Neural cell (in vitro differentiated cells): ENCODE results near the gene ACBD3. TPM values are rescaled to one million over a fixed set of nuclear protein-coding genes. Genes with fewer than 3 reads are reported as not detected.
"Not testable (repeated sequence)": the region's sequence is repeated elsewhere in the genome, so short reads cannot be mapped to it uniquely, and the experiment has no call there.

Experiments
- H2AFZ ChIP-seq: fragments of 200-600, 300-800 bp; sonication (generic), shearing (Covaris generic); 2 replicates; pipeline ENCODE4 v1.6.0; 2014; ENCODE audit warnings: low read depth, mild to moderate bottlenecking, antibody characterized with exemption, low read length, moderate library complexity
- H3F3A ChIP-seq: fragments of 200-600 bp; shearing (Covaris generic); 2 replicates; pipeline ENCODE4 v1.6.1; 2016; ENCODE audit warnings: mild to moderate bottlenecking, moderate library complexity, mixed read lengths, antibody characterized with exemption, low read length; ENCODE audit not compliant: insufficient read depth, poor library complexity, severe bottlenecking
- H3K27ac ChIP-seq: fragments of 200-600, 300-800 bp; sonication (generic), shearing (Covaris generic); 2 replicates; pipeline ENCODE4 v1.5.1; 2014; ENCODE audit warnings: mild to moderate bottlenecking, low read length, moderate library complexity
- H3K27me3 ChIP-seq: fragments of 300-800, 200-600 bp; sonication (generic), shearing (Covaris generic); 2 replicates; pipeline ENCODE4 v1.6.0; 2014; ENCODE audit warnings: mild to moderate bottlenecking, low read depth, low read length, moderate library complexity; ENCODE audit not compliant: insufficient read depth
- H3K36me3 ChIP-seq: fragments of 300-800, 200-600 bp; sonication (generic), shearing (Covaris generic); 2 replicates; pipeline ENCODE4 v1.5.1; 2014; ENCODE audit warnings: mild to moderate bottlenecking, antibody characterized with exemption, low read length, moderate library complexity; ENCODE audit not compliant: insufficient read depth
- H3K4me2 ChIP-seq: fragments of 300-800, 200-600 bp; sonication (generic), shearing (Covaris generic); 2 replicates; pipeline ENCODE4 v1.6.0; 2014; ENCODE audit warnings: mild to moderate bottlenecking, low read length
- H3K4me3 ChIP-seq: fragments of 300-800, 200-600 bp; sonication (generic), shearing (Covaris generic); 2 replicates; pipeline ENCODE4 v1.5.1; 2014; ENCODE audit warnings: mild to moderate bottlenecking, low read length, moderate library complexity
- H3K79me2 ChIP-seq: fragments of 200-600 bp; shearing (Covaris generic); replicated peaks from 2 replicates; pipeline ENCODE4 v1.6.0; 2014; ENCODE audit warnings: mild to moderate bottlenecking, low read length, moderate library complexity; ENCODE audit not compliant: insufficient read depth
- H3K9ac ChIP-seq: fragments of 300-800, 200-600 bp; sonication (generic), shearing (Covaris generic); 2 replicates; pipeline ENCODE4 v1.6.1; 2016; ENCODE audit warnings: mild to moderate bottlenecking, low read length, mixed read lengths
- H3K9me2 ChIP-seq: fragments of 200-600 bp; shearing (Covaris generic); 2 replicates; pipeline ENCODE4 v1.6.1; 2016; ENCODE audit warnings: mild to moderate bottlenecking, low read length, mixed read lengths; ENCODE audit not compliant: insufficient read depth
- H3K9me3 ChIP-seq: fragments of 200-600, 300-800 bp; sonication (generic), shearing (Covaris generic); 2 replicates; pipeline ENCODE4 v1.6.1; 2016; ENCODE audit warnings: mild to moderate bottlenecking, mixed run types, low read length, moderate library complexity, mixed read lengths
- H4K20me1 ChIP-seq: fragments of 200-600 bp; shearing (Covaris generic); 2 replicates; pipeline ENCODE4 v1.6.1; 2016; ENCODE audit warnings: mild to moderate bottlenecking, mixed run types; ENCODE audit not compliant: insufficient read depth
- EP300 ChIP-seq: fragments of 450-650 bp; conservative IDR thresholded peaks from 2 replicates; pipeline ENCODE4 v1.6.1; 2014; ENCODE audit warnings: antibody characterized with exemption, mild to moderate bottlenecking, moderate library complexity; ENCODE audit not compliant: poor library complexity, severe bottlenecking
- EZH2 ChIP-seq: fragments of 200-600, 300-800 bp; shearing (Covaris generic), sonication (generic); IDR thresholded peaks from 2 replicates; pipeline ENCODE4 v1.6.1; 2014; ENCODE audit warnings: antibody characterized with exemption, low read length, borderline replicate concordance, mild to moderate bottlenecking; ENCODE audit not compliant: insufficient read depth, poor library complexity, severe bottlenecking
- MXI1 ChIP-seq: fragments of 450-650 bp; conservative IDR thresholded peaks from 2 replicates; pipeline ENCODE4 v1.6.1; 2014; ENCODE audit warnings: antibody characterized with exemption, mild to moderate bottlenecking; ENCODE audit not compliant: poor library complexity, severe bottlenecking
- POLR2AphosphoS5 ChIP-seq: IDR thresholded peaks from 2 replicates; pipeline ENCODE4 v1.6.1; 2012
- RAD21 ChIP-seq: fragments of 450-650 bp; conservative IDR thresholded peaks from 2 replicates; pipeline ENCODE4 v1.6.1; 2014; ENCODE audit warnings: antibody characterized with exemption, mild to moderate bottlenecking, moderate library complexity
- SMC3 ChIP-seq: fragments of 450-650 bp; conservative IDR thresholded peaks from 2 replicates; pipeline ENCODE4 v1.6.1; 2014; ENCODE audit warnings: antibody characterized with exemption, mild to moderate bottlenecking, moderate library complexity; ENCODE audit not compliant: poor library complexity
- TAF1 ChIP-seq: IDR thresholded peaks from 2 replicates; pipeline ENCODE4 v1.6.1; 2012; ENCODE audit warnings: low read depth
- polyA plus RNA-seq: library from polyadenylated mRNA; depleted of rRNA; stranded (reverse); fragments of >200 nt; gene quantifications from 2 replicates; pipeline ENCODE4 v1.2.3, GENCODE V29; 2014
- TF ChIP-seq, protein P1 (sequence below): IDR thresholded peaks from 2 replicates; pipeline ENCODE4 v1.6.1; 2012; ENCODE audit warnings: borderline replicate concordance
- TF ChIP-seq, protein P2 (sequence below): fragments of 450-650 bp; IDR thresholded peaks from 2 replicates; pipeline ENCODE4 v1.5.1; 2014; ENCODE audit warnings: antibody characterized with exemption, mild to moderate bottlenecking, moderate library complexity; ENCODE audit not compliant: poor library complexity, severe bottlenecking

Gene ACBD3
- polyA plus RNA-seq, 1 donor from 2014 or later, result 30.8 TPM

- H3K27ac ChIP-seq, result no peak overlapping the region
- H3K36me3 ChIP-seq, result no peaks in the 10 kb centered on the region
- no peaks in the 10 kb centered on the region for H3K9me3 ChIP-seq
- no peaks in the 10 kb centered on the region for H3K27me3 ChIP-seq
- no peaks in the 10 kb centered on the region for H3K9me2 ChIP-seq
- no peak overlapping the region for H3K4me3 ChIP-seq
- H3F3A ChIP-seq, result no peaks in the 10 kb centered on the region
- no peaks in the 10 kb centered on the region for H4K20me1 ChIP-seq
- no peak overlapping the region for H3K4me2 ChIP-seq
- TF ChIP-seq MXI1, result no peak
- TF ChIP-seq EZH2, result no peak
- TF ChIP-seq, protein P1, sequence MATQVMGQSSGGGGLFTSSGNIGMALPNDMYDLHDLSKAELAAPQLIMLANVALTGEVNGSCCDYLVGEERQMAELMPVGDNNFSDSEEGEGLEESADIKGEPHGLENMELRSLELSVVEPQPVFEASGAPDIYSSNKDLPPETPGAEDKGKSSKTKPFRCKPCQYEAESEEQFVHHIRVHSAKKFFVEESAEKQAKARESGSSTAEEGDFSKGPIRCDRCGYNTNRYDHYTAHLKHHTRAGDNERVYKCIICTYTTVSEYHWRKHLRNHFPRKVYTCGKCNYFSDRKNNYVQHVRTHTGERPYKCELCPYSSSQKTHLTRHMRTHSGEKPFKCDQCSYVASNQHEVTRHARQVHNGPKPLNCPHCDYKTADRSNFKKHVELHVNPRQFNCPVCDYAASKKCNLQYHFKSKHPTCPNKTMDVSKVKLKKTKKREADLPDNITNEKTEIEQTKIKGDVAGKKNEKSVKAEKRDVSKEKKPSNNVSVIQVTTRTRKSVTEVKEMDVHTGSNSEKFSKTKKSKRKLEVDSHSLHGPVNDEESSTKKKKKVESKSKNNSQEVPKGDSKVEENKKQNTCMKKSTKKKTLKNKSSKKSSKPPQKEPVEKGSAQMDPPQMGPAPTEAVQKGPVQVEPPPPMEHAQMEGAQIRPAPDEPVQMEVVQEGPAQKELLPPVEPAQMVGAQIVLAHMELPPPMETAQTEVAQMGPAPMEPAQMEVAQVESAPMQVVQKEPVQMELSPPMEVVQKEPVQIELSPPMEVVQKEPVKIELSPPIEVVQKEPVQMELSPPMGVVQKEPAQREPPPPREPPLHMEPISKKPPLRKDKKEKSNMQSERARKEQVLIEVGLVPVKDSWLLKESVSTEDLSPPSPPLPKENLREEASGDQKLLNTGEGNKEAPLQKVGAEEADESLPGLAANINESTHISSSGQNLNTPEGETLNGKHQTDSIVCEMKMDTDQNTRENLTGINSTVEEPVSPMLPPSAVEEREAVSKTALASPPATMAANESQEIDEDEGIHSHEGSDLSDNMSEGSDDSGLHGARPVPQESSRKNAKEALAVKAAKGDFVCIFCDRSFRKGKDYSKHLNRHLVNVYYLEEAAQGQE, result no peak
- TF ChIP-seq POLR2AphosphoS5, result no peak
- TF ChIP-seq RAD21, result no peak
- no peak for TF ChIP-seq TAF1
- TF ChIP-seq, protein P2, sequence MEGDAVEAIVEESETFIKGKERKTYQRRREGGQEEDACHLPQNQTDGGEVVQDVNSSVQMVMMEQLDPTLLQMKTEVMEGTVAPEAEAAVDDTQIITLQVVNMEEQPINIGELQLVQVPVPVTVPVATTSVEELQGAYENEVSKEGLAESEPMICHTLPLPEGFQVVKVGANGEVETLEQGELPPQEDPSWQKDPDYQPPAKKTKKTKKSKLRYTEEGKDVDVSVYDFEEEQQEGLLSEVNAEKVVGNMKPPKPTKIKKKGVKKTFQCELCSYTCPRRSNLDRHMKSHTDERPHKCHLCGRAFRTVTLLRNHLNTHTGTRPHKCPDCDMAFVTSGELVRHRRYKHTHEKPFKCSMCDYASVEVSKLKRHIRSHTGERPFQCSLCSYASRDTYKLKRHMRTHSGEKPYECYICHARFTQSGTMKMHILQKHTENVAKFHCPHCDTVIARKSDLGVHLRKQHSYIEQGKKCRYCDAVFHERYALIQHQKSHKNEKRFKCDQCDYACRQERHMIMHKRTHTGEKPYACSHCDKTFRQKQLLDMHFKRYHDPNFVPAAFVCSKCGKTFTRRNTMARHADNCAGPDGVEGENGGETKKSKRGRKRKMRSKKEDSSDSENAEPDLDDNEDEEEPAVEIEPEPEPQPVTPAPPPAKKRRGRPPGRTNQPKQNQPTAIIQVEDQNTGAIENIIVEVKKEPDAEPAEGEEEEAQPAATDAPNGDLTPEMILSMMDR, result no peak
- no peak for TF ChIP-seq SMC3
- TF ChIP-seq EP300, result no peak
- no peaks in the 10 kb centered on the region for H3K79me2 ChIP-seq
- H2AFZ ChIP-seq, result no peak overlapping the region
- no peak overlapping the region for H3K9ac ChIP-seq
Observed at GRCh38 chr1:226203240-226203639, 16.7 kb upstream of the ACBD3 start.

DNA sequence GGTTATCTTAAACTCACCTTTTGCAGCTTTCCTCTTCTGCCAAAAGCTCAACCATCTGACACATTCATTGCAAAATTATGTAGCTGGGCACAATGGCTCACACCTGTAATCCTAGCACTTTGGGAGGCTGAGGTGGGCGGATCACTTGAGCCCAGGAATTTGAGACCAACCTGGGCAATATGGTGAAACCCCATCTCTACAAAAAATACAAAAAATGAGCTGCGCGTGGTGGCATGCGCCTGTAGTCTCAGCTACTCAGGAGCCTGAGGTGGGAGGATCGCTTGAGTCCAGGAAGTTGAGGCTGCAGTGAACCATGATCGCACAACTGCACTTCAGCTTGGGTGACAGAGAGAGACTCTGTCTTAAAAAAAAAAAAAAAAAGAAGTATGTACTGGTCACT is 16.1 kb upstream of the ACBD3 start:
- H3K9ac ChIP-seq, H3K9me2 ChIP-seq, H3K79me2 ChIP-seq, H4K20me1 ChIP-seq, H3K36me3 ChIP-seq, H3K27ac ChIP-seq, H3K9me3 ChIP-seq, H2AFZ ChIP-seq, H3K27me3 ChIP-seq, H3K4me2 ChIP-seq, H3F3A ChIP-seq, H3K4me3 ChIP-seq: not testable (repeated sequence)

DNA sequence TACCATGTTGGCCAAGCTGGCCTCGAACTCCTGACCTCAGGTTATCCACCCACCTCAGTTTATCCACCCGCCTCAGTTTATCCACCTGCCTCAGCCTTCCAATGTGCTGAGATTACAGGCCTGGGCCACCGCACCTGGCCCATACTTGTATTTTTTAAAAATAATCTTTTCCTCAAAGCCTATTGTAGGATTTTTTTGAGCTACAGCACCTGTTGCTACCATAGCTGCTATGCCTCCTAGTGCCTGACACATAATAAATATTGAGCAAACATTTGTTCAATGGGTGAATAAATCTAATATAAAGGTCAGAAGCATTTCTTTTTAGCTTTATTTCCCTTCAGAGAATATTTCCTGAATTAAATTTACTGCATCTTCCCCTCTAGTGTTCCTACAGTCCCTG is 15.7 kb upstream of the ACBD3 start:
- Histone ChIP-seq H3K9ac (no peak overlapping the region), H3K4me3 (no peak overlapping the region), H3K36me3 (no peaks in the 10 kb centered on the region), H3K27ac (no peak overlapping the region), H3K9me3 (no peaks in the 10 kb centered on the region), H3K79me2 (no peaks in the 10 kb centered on the region), H3K4me2 (no peak overlapping the region), H3F3A (no peaks in the 10 kb centered on the region), H3K27me3 (no peaks in the 10 kb centered on the region), H3K9me2 (no peaks in the 10 kb centered on the region), H2AFZ (no peak overlapping the region), H4K20me1 (no peaks in the 10 kb centered on the region)
- TF ChIP-seq EP300, result no peak
- no peak for TF ChIP-seq EZH2
- TF ChIP-seq RAD21, result no peak
- TF ChIP-seq SMC3, result no peak
- TF ChIP-seq POLR2AphosphoS5, result no peak
- no peak for TF ChIP-seq MXI1
- TF ChIP-seq, protein P2, result no peak
- TF ChIP-seq, protein P1, result no peak
- TF ChIP-seq TAF1, result no peak
